Panc1 (cell line): Measurements from ENCODE around the gene ARAF.

Experiments
- POLR2AphosphoS5 ChIP-seq: IDR thresholded peaks from 2 replicates; pipeline ENCODE4 v1.6.1; 2012; ENCODE audit warnings: mild to moderate bottlenecking, low read depth, low read length, moderate library complexity
- TF ChIP-seq, protein P1 (sequence below): fragments of 450-650 bp; IDR thresholded peaks from 2 replicates; pipeline ENCODE4 v1.5.1; 2017; ENCODE audit warnings: mild to moderate bottlenecking

DNA sequence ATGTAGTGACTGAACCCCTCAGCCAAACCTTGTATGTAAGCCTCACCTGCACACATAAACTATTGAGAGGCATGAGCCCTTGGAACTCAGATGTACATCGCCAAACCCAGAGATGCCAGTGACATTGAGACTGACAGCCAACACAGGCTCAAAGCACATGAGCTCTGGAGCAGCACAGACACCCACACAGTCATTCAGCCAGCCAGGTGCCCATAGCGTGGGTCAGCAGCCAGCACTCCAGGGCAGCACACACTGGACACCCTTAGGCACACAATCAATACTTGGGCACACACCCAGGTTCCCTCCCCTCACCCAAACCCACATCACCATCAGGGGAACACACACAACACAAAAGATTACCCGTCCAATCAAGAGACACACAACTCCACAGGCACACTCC, 16.9 kb downstream of the ARAF start:
- TF ChIP-seq, protein P1, sequence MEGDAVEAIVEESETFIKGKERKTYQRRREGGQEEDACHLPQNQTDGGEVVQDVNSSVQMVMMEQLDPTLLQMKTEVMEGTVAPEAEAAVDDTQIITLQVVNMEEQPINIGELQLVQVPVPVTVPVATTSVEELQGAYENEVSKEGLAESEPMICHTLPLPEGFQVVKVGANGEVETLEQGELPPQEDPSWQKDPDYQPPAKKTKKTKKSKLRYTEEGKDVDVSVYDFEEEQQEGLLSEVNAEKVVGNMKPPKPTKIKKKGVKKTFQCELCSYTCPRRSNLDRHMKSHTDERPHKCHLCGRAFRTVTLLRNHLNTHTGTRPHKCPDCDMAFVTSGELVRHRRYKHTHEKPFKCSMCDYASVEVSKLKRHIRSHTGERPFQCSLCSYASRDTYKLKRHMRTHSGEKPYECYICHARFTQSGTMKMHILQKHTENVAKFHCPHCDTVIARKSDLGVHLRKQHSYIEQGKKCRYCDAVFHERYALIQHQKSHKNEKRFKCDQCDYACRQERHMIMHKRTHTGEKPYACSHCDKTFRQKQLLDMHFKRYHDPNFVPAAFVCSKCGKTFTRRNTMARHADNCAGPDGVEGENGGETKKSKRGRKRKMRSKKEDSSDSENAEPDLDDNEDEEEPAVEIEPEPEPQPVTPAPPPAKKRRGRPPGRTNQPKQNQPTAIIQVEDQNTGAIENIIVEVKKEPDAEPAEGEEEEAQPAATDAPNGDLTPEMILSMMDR, result no peak
- no peak for TF ChIP-seq POLR2AphosphoS5
